Astrocyte of the hippocampus (primary cell): ENCODE data around the gene MXI1.
A peak's percentile ranks its signal among the peaks of the same experiment; 100 is the strongest.
"Not testable (repeated sequence)": the region's sequence is repeated elsewhere in the genome, so short reads cannot be mapped to it uniquely, and the experiment has no call there.

Experiments
- DNase-seq: peaks from one replicate; pipeline ENCODE4 v3.0.0; 2011; ENCODE audit warnings: low read depth, low spot score

MXI1 gene

DNA sequence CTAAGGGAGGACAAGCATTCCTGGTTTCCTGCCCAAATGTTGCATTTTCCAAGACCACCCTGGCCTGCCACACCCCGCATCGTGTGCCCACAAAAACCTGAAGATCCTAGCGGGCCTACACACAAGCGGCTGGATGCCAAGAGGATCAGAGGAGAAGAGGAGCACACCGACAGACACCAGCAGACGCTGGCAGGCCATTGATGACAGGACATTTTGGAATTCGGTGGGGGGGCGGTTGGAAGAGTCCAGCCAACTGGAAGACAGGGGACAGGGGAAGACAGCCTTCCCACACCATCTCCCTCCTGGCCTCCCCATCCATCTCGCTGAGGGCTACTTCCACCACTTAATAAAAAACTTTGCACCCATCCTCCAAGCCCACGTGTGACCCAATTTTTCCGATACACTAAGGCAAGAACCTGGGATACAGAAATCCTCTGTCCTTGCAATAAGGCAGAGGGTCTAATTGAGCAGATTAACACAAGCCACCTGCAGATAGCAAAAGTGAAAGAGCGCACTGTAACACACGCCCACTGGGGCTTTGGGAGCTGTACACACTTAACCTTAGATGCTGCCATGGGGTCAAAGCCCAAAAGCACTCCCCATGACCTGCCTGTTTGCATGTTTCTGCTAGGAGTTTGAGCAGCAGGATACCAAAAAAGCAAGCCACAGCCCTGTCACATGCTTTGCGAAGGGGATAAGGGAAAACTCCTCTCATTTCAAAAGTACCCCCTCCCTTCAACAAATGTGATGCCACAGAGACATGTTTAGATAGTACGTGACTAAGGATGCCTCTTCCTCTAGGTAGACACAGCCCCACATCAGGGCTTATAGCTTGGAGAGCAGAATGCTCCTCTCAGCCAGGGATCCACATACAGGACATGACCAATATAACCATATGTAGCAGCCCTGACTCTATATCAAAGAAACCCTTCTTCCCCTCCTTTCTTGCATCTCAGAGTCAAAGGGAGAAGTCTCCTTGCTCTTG lies 110.8 kb downstream of the MXI1 start:
- no peak for DNase-seq

DNA sequence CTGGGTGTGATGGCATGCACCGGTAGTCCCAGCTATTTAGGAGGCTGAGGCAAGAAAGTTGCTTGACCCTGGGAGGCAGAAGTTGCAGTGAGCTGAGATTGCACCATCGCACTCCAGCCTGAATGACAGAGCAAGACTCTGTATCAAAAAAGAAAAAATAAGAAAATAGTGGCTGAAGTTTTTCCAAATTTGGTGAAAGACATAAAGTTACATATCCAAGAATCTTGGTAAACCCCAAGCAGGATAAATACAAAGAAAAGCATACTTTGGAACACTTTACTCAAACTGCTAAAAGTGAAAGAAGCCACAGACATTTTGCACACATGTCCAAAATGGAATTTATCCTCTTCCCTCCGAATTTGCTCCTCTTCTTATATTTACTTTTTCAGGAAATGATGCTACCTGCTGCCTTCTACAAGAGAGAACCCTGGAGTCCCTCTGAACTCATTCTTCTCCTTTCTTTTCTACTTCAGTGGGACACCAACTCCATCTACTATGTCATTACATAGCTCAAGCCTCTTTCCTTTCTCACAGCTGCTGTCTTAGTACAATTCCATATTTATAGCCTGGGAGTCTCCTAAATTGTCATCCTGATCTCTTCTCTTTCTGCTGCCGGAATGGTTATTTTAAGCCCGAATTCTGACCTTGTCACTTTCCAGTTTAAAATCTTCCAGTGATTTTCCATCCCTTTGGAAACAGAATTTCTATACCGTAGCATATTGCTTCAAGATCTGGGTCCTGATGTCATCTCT lies 114.6 kb downstream of the MXI1 start:
- DNase-seq, result no peak

DNA sequence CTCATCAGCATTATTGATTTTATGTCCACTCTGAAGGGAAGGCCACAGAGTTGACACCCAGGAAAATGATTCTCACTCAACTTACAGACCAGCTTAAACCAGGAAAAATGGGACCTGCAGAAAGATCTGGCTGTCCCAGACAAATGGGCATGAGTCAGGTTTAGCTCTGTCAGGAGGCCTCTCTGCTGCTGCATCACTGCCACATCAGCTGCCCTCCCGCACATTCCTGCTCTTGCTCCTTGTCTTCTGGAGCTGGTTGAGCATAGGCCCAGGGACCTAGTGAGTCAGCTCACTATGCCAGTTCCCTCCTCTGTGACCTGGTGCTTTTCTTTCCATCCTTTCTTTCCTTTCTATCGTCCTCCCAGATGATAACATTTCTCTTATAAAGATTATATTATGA lies 116.1 kb downstream of the MXI1 start:
- DNase-seq, result peak; percentile 74

DNA sequence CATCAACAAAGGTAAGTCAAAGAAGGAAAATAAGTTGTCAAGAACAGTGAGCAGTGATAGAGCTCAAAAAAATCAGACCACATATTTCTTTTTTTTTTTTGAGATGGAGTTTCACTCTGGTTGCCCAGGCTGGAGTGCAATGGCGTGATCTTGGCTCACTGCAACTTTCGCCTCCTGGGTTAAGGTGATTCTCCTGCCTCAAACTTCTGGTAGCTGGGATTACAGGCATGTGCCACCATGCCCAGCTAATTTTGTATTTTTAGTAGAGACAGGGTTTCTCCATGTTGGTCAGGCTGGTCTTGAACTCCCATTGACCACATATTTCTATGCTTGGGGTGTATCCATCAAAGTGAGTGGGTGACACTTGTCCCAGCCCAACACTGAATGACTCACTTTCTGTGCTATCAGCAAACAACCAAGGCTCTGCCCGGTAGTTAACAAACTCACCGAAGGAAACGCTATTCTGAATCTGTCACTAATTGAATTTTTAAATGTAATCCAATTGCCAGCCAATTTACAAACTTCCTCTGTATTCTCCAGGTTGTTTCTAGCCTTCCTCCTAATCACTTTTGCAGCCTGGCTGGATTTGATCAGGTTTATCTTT lies 116.9 kb downstream of the MXI1 start:
- DNase-seq, result no peak

DNA sequence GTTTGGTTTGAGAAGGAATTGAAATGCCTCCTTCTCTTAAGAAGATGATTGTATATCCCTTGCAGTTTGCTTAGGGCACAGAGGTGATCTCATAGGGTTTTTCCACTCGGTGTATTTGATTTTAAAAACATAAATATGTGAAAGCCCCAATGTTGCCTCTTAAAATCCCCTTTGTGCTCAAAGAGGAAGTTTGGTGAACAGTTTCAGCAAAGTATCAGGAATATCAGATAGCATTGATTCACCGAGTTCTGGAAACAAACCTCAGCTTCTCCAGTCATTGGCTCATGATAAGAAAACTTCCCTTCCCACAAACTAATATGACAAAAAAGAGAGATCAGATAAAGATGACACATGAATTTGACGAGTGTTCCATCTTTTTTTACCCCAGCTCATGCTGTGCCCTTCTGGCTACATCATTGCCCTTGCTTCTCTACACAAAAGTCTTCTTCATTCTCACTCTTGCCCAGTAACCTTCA lies 117.4 kb downstream of the MXI1 start:
- DNase-seq, result no peak

DNA sequence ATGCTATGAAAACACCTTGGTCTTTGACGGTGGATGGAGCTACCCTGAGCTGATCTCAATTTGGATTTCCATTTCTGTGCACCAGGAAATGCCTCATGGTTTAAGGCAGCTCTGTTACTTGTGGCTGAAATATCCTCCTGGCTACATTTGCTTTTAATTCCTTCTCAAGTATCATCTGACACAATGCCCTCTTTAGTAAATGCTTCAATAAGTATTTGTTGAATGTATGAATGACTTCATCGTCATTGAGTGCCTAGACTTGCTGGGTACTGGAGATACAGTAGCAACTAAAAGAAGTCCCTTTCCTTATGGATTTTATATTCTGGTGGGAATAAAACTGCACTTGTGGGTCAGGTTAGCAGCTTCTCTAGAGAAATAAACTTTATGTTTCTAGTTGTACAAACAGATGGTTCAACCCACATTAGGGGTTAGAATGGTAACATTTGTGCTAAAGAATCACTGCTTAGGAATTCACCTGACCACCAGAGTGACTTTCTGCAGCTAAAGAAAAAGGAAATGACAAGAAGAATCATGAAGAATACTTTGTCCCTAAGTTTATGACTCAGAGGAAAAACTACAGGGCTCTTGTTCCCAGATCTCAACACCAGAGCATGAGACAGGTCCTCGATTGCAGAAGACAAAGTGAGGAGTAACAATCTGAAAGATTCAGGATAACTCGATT lies 119.1 kb downstream of the MXI1 start:
- peak; percentile 70 for DNase-seq

DNA sequence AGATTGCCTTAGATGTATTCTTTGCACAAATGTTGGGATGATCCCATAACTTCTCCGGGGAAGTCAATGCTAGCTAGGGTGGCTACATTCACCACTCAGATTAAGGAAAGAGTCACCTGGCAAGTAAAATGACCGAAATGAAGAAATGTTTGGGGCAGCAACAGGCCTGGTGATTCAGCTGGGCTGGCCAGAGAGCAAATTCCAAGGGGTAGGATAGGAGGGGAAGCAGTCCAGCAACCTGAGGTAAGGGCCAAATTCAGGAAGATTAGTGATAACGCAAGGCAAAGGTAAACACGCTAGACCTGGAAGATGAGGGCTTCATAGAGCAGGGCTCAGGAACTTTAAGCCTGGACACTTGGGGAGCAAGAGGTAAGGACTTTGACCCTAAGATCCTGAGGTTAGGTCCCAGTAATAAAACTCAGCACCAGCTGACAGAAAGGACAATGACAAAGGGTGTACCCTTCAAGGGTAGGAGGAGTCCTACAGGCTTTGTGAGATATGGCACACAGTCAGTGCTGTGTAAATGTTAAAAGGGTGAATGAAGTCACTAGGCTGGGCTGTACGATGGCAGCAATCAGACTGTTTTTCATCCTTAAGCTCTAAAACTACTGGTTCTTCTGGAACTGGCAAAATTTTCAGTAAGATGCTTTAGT lies 120.0 kb downstream of the MXI1 start:
- DNase-seq, result no peak

DNA sequence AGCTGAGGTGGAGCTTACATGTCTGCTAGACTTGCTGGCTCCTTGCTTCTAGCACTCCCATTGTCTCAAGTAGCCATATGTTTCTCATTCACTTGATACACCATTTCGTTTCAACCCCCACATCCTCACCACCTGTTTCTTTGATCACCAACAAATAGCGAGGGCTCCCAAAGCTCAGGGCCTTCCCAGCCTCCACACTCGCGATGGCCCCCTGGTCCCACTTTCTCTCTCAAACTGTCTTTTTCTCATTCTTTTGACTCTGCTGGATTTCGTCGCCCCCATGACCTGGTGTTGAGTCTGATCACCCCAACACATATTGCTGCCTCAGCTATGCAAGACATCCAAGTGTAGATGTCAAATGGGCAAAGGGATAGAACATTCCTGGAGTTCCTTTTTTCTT lies 123.3 kb downstream of the MXI1 start:
- DNase-seq, result no peak

DNA sequence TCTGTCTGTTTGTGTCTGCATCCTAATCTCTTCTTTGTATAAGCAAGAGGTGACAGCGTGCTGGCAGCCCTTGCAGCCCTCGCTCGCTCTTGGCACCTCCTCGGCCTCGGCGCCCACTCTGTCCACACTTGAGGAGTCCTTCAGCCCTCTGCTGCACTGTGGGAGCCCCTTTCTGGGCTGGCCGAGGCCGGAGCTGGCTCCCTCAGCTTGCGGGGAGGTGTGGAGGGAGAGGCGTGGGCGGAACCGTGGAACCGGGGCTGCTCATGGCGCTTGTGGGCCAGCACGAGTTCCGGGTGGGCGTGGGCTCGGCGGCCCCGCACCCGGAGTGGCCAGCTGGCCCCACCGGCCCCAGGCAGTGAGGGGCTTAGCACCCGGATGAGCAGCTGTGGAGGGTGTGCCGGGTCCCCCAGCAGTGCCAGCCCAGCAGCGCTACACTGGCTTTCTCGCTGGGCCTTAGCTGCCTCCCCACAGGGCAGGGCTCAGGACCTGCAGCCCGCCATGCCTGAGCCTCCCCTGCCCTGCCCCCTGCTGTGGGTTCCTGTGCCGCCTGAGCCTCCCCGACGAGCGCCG lies 123.9 kb downstream of the MXI1 start:
- DNase-seq, result not testable (repeated sequence)

DNA sequence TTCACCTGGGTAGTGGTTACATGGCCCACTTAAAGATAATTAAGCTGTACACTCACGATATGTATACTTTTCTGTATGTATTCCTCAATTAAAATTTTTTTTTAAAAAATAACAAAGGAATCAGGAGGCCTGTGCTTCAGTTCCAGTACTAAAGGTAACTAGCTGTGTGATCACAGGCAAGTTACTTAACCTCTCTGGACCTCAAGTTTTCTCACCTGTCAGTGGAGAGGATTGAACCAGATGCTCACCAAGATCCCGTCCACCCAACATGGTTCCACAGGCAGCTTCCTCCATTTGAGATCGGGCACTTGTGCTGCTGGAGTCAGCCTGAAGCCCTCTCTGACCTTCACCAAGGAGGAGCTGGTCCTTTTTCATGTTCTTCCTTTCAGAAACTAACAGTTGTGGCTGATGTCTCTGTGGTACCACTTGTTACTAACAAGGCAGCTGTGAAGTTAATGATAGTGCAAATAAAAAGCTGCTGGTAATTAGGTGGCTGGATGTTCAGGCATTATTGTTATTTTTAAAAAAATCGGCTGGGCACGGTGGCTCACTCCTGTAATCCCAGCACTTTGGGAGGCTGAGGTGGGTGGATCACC lies 126.8 kb downstream of the MXI1 start:
- no peak for DNase-seq

DNA sequence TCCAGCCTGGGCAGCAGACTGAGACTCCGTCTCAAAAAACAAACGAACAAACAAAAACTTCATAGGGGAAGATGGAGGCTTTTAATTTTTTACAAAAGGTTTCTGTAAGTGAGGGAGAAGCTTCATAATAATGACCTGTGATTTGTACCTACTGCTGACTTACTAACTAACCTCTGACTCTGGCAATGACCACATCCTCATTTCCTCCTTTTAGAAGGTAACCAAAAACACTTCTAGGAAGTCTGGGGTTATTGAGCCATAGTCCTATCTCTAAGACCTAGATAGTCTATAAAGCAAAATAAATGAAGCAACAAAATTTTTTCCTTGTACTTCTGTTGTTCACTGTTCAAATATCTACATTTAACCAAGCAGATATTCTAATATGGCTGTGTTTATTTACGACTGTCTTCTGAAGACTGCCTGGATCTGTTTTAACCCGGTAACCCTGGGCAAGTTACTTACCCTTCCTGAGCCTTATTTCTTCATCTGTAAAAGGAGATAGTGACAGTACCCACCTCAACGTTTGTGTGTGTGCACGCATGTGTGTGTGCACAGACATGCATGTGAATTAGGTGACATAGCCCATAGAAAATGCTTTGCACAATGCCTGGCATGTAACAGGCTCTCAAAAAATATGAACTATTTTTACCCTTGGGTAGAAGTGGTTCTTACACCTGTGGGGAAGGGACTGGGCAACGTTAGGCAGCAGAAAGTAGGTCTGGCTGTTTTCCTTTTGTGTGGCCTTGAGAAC lies 128.1 kb downstream of the MXI1 start:
- no peak for DNase-seq

DNA sequence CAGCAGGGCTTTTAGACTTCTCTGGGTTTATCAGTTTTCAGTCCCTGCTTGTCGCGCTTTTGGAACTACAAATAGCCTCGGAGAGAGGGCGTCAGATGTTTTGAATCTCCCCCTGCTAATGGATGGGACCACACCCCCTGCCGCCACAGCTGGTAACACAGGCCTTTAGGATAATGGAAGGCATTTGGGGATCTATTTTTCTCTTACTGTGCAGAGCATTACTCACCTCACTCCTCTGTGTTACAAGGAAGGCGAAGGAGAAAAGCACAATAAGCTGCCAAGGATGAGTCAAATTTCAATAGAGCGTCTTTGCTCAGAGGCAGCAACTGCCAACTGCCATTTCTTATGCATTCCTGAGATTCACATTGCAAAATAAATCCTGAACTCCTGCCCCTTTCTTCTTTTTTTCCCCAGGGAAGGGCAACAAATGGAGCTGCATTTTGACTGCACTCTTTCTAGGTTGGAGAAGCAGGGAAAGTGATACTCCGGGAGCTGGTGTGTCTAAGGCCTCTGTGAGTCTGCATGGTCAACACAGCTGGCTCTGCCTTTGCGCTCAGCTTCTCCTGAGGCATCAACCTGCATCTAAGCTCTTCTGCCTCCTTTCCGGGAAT lies 128.8 kb downstream of the MXI1 start:
- DNase-seq, result peak; percentile 92
